WTC11 (cell line): ENCODE measurements around the gene SIKE1. TPM values are rescaled to one million over a fixed set of nuclear protein-coding genes. Genes with fewer than 3 reads are reported as not detected.
"Not testable (repeated sequence)": the region's sequence is repeated elsewhere in the genome, so short reads cannot be mapped to it uniquely, and the experiment has no call there.

ENCODE experiments used
- ATAC-seq: fragments of 200-7000 bp; cut with Tn5 transposase; 2 replicates; pipeline ENCODE4 v1.10.0; 2021; ENCODE audit warnings: mild to moderate bottlenecking, moderate library complexity
- CTCF ChIA-PET: fragments of 300-600 bp; sonication (Branson Sonifier 250); formaldehyde crosslinking; loops from one replicate; lab custom pipeline; 2021; ENCODE audit warnings: antibody characterized with exemption; lab: Charles Lee
- POLR2A ChIA-PET: fragments of 350-600 bp; sonication (Branson Sonifier 250); formaldehyde crosslinking; loops from one replicate; lab custom pipeline; 2021; ENCODE audit warnings: antibody characterized with exemption; lab: Charles Lee
- DNase-seq: peaks from one replicate; pipeline ENCODE4 v3.0.0; 2021; ENCODE audit warnings: low spot score
- H3K27ac Mint-ChIP-seq: 2 replicates; pipeline ENCODE4 v1.8.0; 2021; ENCODE audit warnings: mixed read lengths
- H3K27me3 Mint-ChIP-seq: 2 replicates; pipeline ENCODE4 v1.8.0; 2021; ENCODE audit warnings: low read depth, mild to moderate bottlenecking, moderate library complexity, mixed read lengths
- H3K36me3 Mint-ChIP-seq: 2 replicates; pipeline ENCODE4 v1.8.0; 2021; ENCODE audit warnings: mixed read lengths
- H3K4me1 Mint-ChIP-seq: 2 replicates; pipeline ENCODE4 v1.8.0; 2022; ENCODE audit warnings: mixed read lengths
- H3K4me3 Mint-ChIP-seq: 2 replicates; pipeline ENCODE4 v1.8.0; 2021; ENCODE audit warnings: mild to moderate bottlenecking, moderate library complexity, mixed read lengths
- H3K9me3 Mint-ChIP-seq: 2 replicates; pipeline ENCODE4 v1.8.0; 2021; ENCODE audit warnings: mixed read lengths
- AR ChIP-seq: fragments of 250-450 bp; sonication (Bioruptor Pico); IDR thresholded peaks from 2 replicates; pipeline ENCODE4 v1.9.0; 2021; ENCODE audit warnings: mild to moderate bottlenecking
- ATF1 ChIP-seq: sonication (generic); formaldehyde crosslinking; IDR thresholded peaks from 2 replicates; pipeline ENCODE4 v1.8.1; 2023; ENCODE audit warnings: mild to moderate bottlenecking, moderate library complexity, missing genetic modification reagents
- EMX1 ChIP-seq: fragments of 250-450 bp; sonication (Bioruptor Pico); IDR thresholded peaks from 2 replicates; pipeline ENCODE4 v1.8.0; 2021; ENCODE audit warnings: mild to moderate bottlenecking
- FOXJ3 ChIP-seq: sonication (generic); formaldehyde crosslinking; IDR thresholded peaks from 2 replicates; pipeline ENCODE4 v1.9.0; 2021; ENCODE audit warnings: missing genetic modification reagents, mild to moderate bottlenecking, borderline replicate concordance
- FOXP1 ChIP-seq: sonication (generic); formaldehyde crosslinking; IDR thresholded peaks from 2 replicates; pipeline ENCODE4 v1.8.0; 2022; ENCODE audit warnings: missing genetic modification reagents, mild to moderate bottlenecking, moderate library complexity, borderline replicate concordance
- HMGXB4 ChIP-seq: sonication (generic); formaldehyde crosslinking; IDR thresholded peaks from 2 replicates; pipeline ENCODE4 v1.8.1; 2023; ENCODE audit warnings: mild to moderate bottlenecking, moderate library complexity, missing genetic modification reagents
- NR1H2 ChIP-seq: sonication (generic); formaldehyde crosslinking; IDR thresholded peaks from 2 replicates; pipeline ENCODE4 v1.9.0; 2021; ENCODE audit warnings: mild to moderate bottlenecking, moderate library complexity, missing genetic modification reagents
- NR3C1 ChIP-seq: sonication (generic); formaldehyde crosslinking; conservative IDR thresholded peaks from 2 replicates; pipeline ENCODE4 v1.8.1; 2023; ENCODE audit warnings: low read depth, mild to moderate bottlenecking, missing genetic modification reagents
- OVOL2 ChIP-seq: fragments of 250-450 bp; sonication (Bioruptor Pico); IDR thresholded peaks from 2 replicates; pipeline ENCODE4 v1.9.0; 2021; ENCODE audit warnings: mild to moderate bottlenecking, borderline replicate concordance
- TCF7 ChIP-seq: sonication (generic); formaldehyde crosslinking; IDR thresholded peaks from 2 replicates; pipeline ENCODE4 v1.8.0; 2022; ENCODE audit warnings: mild to moderate bottlenecking, low read depth, missing genetic modification reagents, moderate library complexity
- TP53 ChIP-seq: sonication (generic); formaldehyde crosslinking; IDR thresholded peaks from 2 replicates; pipeline ENCODE4 v1.8.1; 2023; ENCODE audit warnings: mild to moderate bottlenecking, missing genetic modification reagents
- USF1 ChIP-seq: sonication (generic); formaldehyde crosslinking; IDR thresholded peaks from 2 replicates; pipeline ENCODE4 v1.8.0; 2022; ENCODE audit warnings: mild to moderate bottlenecking, missing genetic modification reagents
- ZBTB21 ChIP-seq: sonication (generic); formaldehyde crosslinking; IDR thresholded peaks from 2 replicates; pipeline ENCODE4 v1.8.1; 2023; ENCODE audit warnings: mild to moderate bottlenecking, missing genetic modification reagents, borderline replicate concordance
- total RNA-seq: library from RNA; stranded (reverse); gene quantifications from 3 replicates; pipeline ENCODE4 v1.2.3, GENCODE V29; 2021
- TF ChIP-seq, protein P1 (sequence below): sonication (generic); formaldehyde crosslinking; conservative IDR thresholded peaks from 2 replicates; pipeline ENCODE4 v1.8.1; 2022; ENCODE audit warnings: mild to moderate bottlenecking, missing genetic modification reagents
- TF ChIP-seq, protein P2 (sequence below): sonication (generic); formaldehyde crosslinking; IDR thresholded peaks from 2 replicates; pipeline ENCODE4 v1.8.0; 2023; ENCODE audit warnings: missing genetic modification reagents
- TF ChIP-seq, protein P3 (sequence below): sonication (generic); formaldehyde crosslinking; IDR thresholded peaks from 2 replicates; pipeline ENCODE4 v1.8.1; 2023; ENCODE audit warnings: mild to moderate bottlenecking, missing genetic modification reagents

SIKE1 gene
- total RNA-seq, 1 experiment from 2014 or later = 68.7 TPM

GRCh38 chr1:114780344-114781226 lies at the start of gene SIKE1 (continued):
- TF ChIP-seq HMGXB4 (CRISPR knock-in tag) (0 out of 2 replicates have a peak, but pooled peaks have one; percentile 40), NR3C1 (CRISPR knock-in tag) (no peak), TCF7 (CRISPR knock-in tag) (no peak), ATF1 (peak; percentile 29; the same call in 1 of the 2 replicates), ZBTB21 (CRISPR knock-in tag) (no peak), FOXP1 (peak; percentile 79; the same call in 1 of the 2 replicates), EMX1 (CRISPR knock-in tag) (no peak), NR1H2 (no peak), TP53 (no peak), USF1 (CRISPR knock-in tag) (no peak), AR (CRISPR knock-in tag) (no peak), FOXJ3 (CRISPR knock-in tag) (no peak), OVOL2 (CRISPR knock-in tag) (no peak)
- TF ChIP-seq, protein P1, sequence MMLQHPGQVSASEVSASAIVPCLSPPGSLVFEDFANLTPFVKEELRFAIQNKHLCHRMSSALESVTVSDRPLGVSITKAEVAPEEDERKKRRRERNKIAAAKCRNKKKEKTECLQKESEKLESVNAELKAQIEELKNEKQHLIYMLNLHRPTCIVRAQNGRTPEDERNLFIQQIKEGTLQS (CRISPR knock-in tag) = no peak
- TF ChIP-seq, protein P2, sequence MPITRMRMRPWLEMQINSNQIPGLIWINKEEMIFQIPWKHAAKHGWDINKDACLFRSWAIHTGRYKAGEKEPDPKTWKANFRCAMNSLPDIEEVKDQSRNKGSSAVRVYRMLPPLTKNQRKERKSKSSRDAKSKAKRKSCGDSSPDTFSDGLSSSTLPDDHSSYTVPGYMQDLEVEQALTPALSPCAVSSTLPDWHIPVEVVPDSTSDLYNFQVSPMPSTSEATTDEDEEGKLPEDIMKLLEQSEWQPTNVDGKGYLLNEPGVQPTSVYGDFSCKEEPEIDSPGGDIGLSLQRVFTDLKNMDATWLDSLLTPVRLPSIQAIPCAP (CRISPR knock-in tag) = no peak
- TF ChIP-seq, protein P3, sequence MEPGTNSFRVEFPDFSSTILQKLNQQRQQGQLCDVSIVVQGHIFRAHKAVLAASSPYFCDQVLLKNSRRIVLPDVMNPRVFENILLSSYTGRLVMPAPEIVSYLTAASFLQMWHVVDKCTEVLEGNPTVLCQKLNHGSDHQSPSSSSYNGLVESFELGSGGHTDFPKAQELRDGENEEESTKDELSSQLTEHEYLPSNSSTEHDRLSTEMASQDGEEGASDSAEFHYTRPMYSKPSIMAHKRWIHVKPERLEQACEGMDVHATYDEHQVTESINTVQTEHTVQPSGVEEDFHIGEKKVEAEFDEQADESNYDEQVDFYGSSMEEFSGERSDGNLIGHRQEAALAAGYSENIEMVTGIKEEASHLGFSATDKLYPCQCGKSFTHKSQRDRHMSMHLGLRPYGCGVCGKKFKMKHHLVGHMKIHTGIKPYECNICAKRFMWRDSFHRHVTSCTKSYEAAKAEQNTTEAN = no peak

GRCh38 chr1:114830075-114830474 lies 49.6 kb upstream of the SIKE1 start:
- H3K27me3 Mint-ChIP-seq, CTCF ChIA-PET, POLR2A ChIA-PET, H3K36me3 Mint-ChIP-seq, DNase-seq, ATAC-seq, H3K4me3 Mint-ChIP-seq, H3K27ac Mint-ChIP-seq: not testable (repeated sequence)
- H3K9me3 Mint-ChIP-seq = peaks cover 15% of the 10 kb centered on the region
- H3K4me1 Mint-ChIP-seq = peaks cover 10% of the 10 kb centered on the region
